ENCODE results near the gene ACE2. TPM values are rescaled to one million over a fixed set of nuclear protein-coding genes. Genes with fewer than 3 reads are reported as not detected.
A peak's percentile ranks its signal among the peaks of the same experiment; 100 is the strongest.
"Not testable (repeated sequence)": the region's sequence is repeated elsewhere in the genome, so short reads cannot be mapped to it uniquely, and the experiment has no call there.

ACE2 gene
- 100 to 1,000 TPM in 2 of 4 donors, 10 to 100 TPM in 2; 42.0 to 389 (median 98.5) TPM for polyA plus RNA-seq
- long read RNA-seq, donor 1, transcript ACE2-201 (18 exons, 3,393 nt), result major isoform, 84 of 279 reads
- long read RNA-seq, donor 1, transcript ACE2-204 (3 exons, 786 nt), result minor isoform, 5 of 279 reads
- long read RNA-seq, donor 1, transcript ACE2-202 (19 exons, 3,507 nt), result minor isoform, 7 of 279 reads
- long read RNA-seq, donor 1, partial matches to known transcripts, result 183 of 279 reads
- long read RNA-seq, donor 1, other reads (novel, unspliced or antisense), result 0 of 279 reads
- long read RNA-seq, donor 2, transcript ACE2-201 (18 exons, 3,393 nt), result major isoform, 20 of 34 reads
- long read RNA-seq, donor 2, partial matches to known transcripts, result 13 of 34 reads
- long read RNA-seq, donor 2, other reads (novel, unspliced or antisense), result 0 of 34 reads
- long read RNA-seq, donor 3, partial matches to known transcripts, result 21 of 23 reads
- long read RNA-seq, donor 3, other reads (novel, unspliced or antisense), result 0 of 23 reads
- long read RNA-seq, donor 4, partial matches to known transcripts, result 0 of 1 reads
- long read RNA-seq, donor 4, other reads (novel, unspliced or antisense), result 0 of 1 reads
- long read RNA-seq, donor 5, partial matches to known transcripts, result 5 of 8 reads
- long read RNA-seq, donor 5, other reads (novel, unspliced or antisense), result 0 of 8 reads
- long read RNA-seq, donor 6, transcript ACE2-201 (18 exons, 3,393 nt), result major isoform, 50 of 115 reads
- long read RNA-seq, donor 6, partial matches to known transcripts, result 64 of 115 reads
- long read RNA-seq, donor 6, other reads (novel, unspliced or antisense), result 0 of 115 reads
- long read RNA-seq, donor 7, result 0 reads
- long read RNA-seq, donor 8, result 0 reads
- long read RNA-seq, donor 9, partial matches to known transcripts, result 8 of 10 reads
- long read RNA-seq, donor 9, other reads (novel, unspliced or antisense), result 0 of 10 reads
- long read RNA-seq, donor 10, transcript ACE2-201 (18 exons, 3,393 nt), result major isoform, 17 of 25 reads
- long read RNA-seq, donor 10, partial matches to known transcripts, result 5 of 25 reads
- long read RNA-seq, donor 10, other reads (novel, unspliced or antisense), result 0 of 25 reads

- H3K9me3 ChIP-seq (ENCODE audit: control insufficient read depth in 2 of 2, insufficient read depth in 1 of 2, low read depth in 1 of 2, low read length in 1 of 2), result no peaks in the 10 kb centered on the region
- DNase-seq (peak; percentile 49 to 64), FAIRE-seq (no peak)
- peak within 1 kb of the TSS in 2 of 3 donors; percentile 55 for H3K4me3 ChIP-seq (ENCODE audit: low read depth in 1 of 3, low read length in 3 of 3)
- WGBS, 3 donors, result 17 to 54% (median 51%) methylated on average over 4 of the region's 4 CpGs
- peak within 1 kb of the TSS; percentile 59 to 93 (median 75) for H3K27ac ChIP-seq (ENCODE audit: low read depth in 1 of 3, low read length in 2 of 3)
- peaks cover 0 to 2% (median 0%) of the 10 kb centered on the region in 3 donors for H3K36me3 ChIP-seq (ENCODE audit: control insufficient read depth in 3 of 3, insufficient read depth in 2 of 3, low read depth in 1 of 3, low read length in 3 of 3)
- peaks cover 0 to 9% (median 0%) of the 10 kb centered on the region in 3 donors for H3K4me1 ChIP-seq (ENCODE audit: control insufficient read depth in 3 of 3, insufficient read depth in 2 of 3, low read depth in 1 of 3, low read length in 2 of 3)
- H3K27me3 ChIP-seq (ENCODE audit: control insufficient read depth in 3 of 3, insufficient read depth in 3 of 3, low read length in 3 of 3), result no peaks in the 10 kb centered on the region
Observed at GRCh38 chrX:15600745-15601144, at the start of gene ACE2. ACE2 (minus strand) TSS chrX:15600960; CDS start chrX:15600911, 49 bp downstream.

GRCh38 chrX:15647510-15647909 lies 46.8 kb upstream of the ACE2 start:
- FAIRE-seq; H3K9me3 ChIP-seq (ENCODE audit: control insufficient read depth in 2 of 2, insufficient read depth in 1 of 2, low read depth in 1 of 2, low read length in 1 of 2); DNase-seq; H3K4me1 ChIP-seq (ENCODE audit: control insufficient read depth in 3 of 3, insufficient read depth in 2 of 3, low read depth in 1 of 3, low read length in 2 of 3); H3K27me3 ChIP-seq (ENCODE audit: control insufficient read depth in 3 of 3, insufficient read depth in 3 of 3, low read length in 3 of 3); H3K27ac ChIP-seq (ENCODE audit: low read depth in 1 of 3, low read length in 2 of 3); H3K4me3 ChIP-seq (ENCODE audit: low read depth in 1 of 3, low read length in 3 of 3); H3K36me3 ChIP-seq (ENCODE audit: control insufficient read depth in 3 of 3, insufficient read depth in 2 of 3, low read depth in 1 of 3, low read length in 3 of 3): not testable (repeated sequence)
- no CpG with 5 or more reads among the region's 5 CpGs for WGBS, 3 donors

GRCh38 chrX:15646543-15646942 lies 45.8 kb upstream of the ACE2 start:
- Histone ChIP-seq H3K27ac (ENCODE audit: low read depth in 1 of 3, low read length in 2 of 3) (no peak overlapping the region), H3K4me1 (ENCODE audit: control insufficient read depth in 3 of 3, insufficient read depth in 2 of 3, low read depth in 1 of 3, low read length in 2 of 3) (no peaks in the 10 kb centered on the region), H3K4me3 (ENCODE audit: low read depth in 1 of 3, low read length in 3 of 3) (no peak overlapping the region), H3K27me3 (ENCODE audit: control insufficient read depth in 3 of 3, insufficient read depth in 3 of 3, low read length in 3 of 3) (no peaks in the 10 kb centered on the region), H3K9me3 (ENCODE audit: control insufficient read depth in 2 of 2, insufficient read depth in 1 of 2, low read depth in 1 of 2, low read length in 1 of 2) (no peaks in the 10 kb centered on the region), H3K36me3 (ENCODE audit: control insufficient read depth in 3 of 3, insufficient read depth in 2 of 3, low read depth in 1 of 3, low read length in 3 of 3) (no peaks in the 10 kb centered on the region)
- DNase-seq (no peak), FAIRE-seq (no peak)
- 95 to 97% (median 96%) methylated on average over 21 to 27 of the region's 27 CpGs for WGBS, 3 donors

- Histone ChIP-seq H3K4me3 (ENCODE audit: low read depth in 1 of 3, low read length in 3 of 3) (no peak overlapping the region), H3K36me3 (ENCODE audit: control insufficient read depth in 3 of 3, insufficient read depth in 2 of 3, low read depth in 1 of 3, low read length in 3 of 3) (no peaks in the 10 kb centered on the region), H3K9me3 (ENCODE audit: control insufficient read depth in 2 of 2, insufficient read depth in 1 of 2, low read depth in 1 of 2, low read length in 1 of 2) (no peaks in the 10 kb centered on the region), H3K27ac (ENCODE audit: low read depth in 1 of 3, low read length in 2 of 3) (no peak overlapping the region), H3K4me1 (ENCODE audit: control insufficient read depth in 3 of 3, insufficient read depth in 2 of 3, low read depth in 1 of 3, low read length in 2 of 3) (no peaks in the 10 kb centered on the region), H3K27me3 (ENCODE audit: control insufficient read depth in 3 of 3, insufficient read depth in 3 of 3, low read length in 3 of 3) (no peaks in the 10 kb centered on the region)
- DNase-seq, result no peak
- 82 to 95% (median 83%) methylated on average over 9 to 15 of the region's 15 CpGs for WGBS, 3 donors
- FAIRE-seq, result no peak
Observed at GRCh38 chrX:15646031-15646430, 45.3 kb upstream of the ACE2 start.

GRCh38 chrX:15645266-15645665 lies 44.5 kb upstream of the ACE2 start:
- WGBS, 3 donors, result 81 to 89% (median 82%) methylated on average over 3 of the region's 3 CpGs
- DNase-seq (peak in 1 of 2 donors; percentile 5), FAIRE-seq (no peak)
- no peaks in the 10 kb centered on the region for H3K36me3 ChIP-seq (ENCODE audit: control insufficient read depth in 3 of 3, insufficient read depth in 2 of 3, low read depth in 1 of 3, low read length in 3 of 3)
- H3K27me3 ChIP-seq (ENCODE audit: control insufficient read depth in 3 of 3, insufficient read depth in 3 of 3, low read length in 3 of 3), result no peaks in the 10 kb centered on the region
- no peaks in the 10 kb centered on the region for H3K9me3 ChIP-seq (ENCODE audit: control insufficient read depth in 2 of 2, insufficient read depth in 1 of 2, low read depth in 1 of 2, low read length in 1 of 2)
- H3K4me1 ChIP-seq (ENCODE audit: control insufficient read depth in 3 of 3, insufficient read depth in 2 of 3, low read depth in 1 of 3, low read length in 2 of 3), result no peaks in the 10 kb centered on the region
- no peak overlapping the region for H3K4me3 ChIP-seq (ENCODE audit: low read depth in 1 of 3, low read length in 3 of 3)
- no peak overlapping the region for H3K27ac ChIP-seq (ENCODE audit: low read depth in 1 of 3, low read length in 2 of 3)

GRCh38 chrX:15644560-15644872 lies 43.8 kb upstream of the ACE2 start:
- DNase-seq, result no peak

GRCh38 chrX:15643786-15644559 lies 43.2 kb upstream of the ACE2 start:
- H3K27me3 ChIP-seq (ENCODE audit: control insufficient read depth in 3 of 3, insufficient read depth in 3 of 3, low read length in 3 of 3), result no peaks in the 10 kb centered on the region
- 78 to 86% (median 84%) methylated on average over 7 of the region's 7 CpGs for WGBS, 3 donors
- no peaks in the 10 kb centered on the region for H3K36me3 ChIP-seq (ENCODE audit: control insufficient read depth in 3 of 3, insufficient read depth in 2 of 3, low read depth in 1 of 3, low read length in 3 of 3)
- H3K9me3 ChIP-seq (ENCODE audit: control insufficient read depth in 2 of 2, insufficient read depth in 1 of 2, low read depth in 1 of 2, low read length in 1 of 2), result no peaks in the 10 kb centered on the region
- no peak overlapping the region for H3K4me3 ChIP-seq (ENCODE audit: low read depth in 1 of 3, low read length in 3 of 3)
- FAIRE-seq (no peak), DNase-seq (no peak)
- no peaks in the 10 kb centered on the region for H3K4me1 ChIP-seq (ENCODE audit: control insufficient read depth in 3 of 3, insufficient read depth in 2 of 3, low read depth in 1 of 3, low read length in 2 of 3)
- H3K27ac ChIP-seq (ENCODE audit: low read depth in 1 of 3, low read length in 2 of 3), result no peak overlapping the region

More at GRCh38 chrX:15644560-15644872, 43.8 kb upstream of the ACE2 start:
- Histone ChIP-seq H3K36me3 (ENCODE audit: control insufficient read depth in 3 of 3, insufficient read depth in 2 of 3, low read depth in 1 of 3, low read length in 3 of 3) (no peaks in the 10 kb centered on the region), H3K9me3 (ENCODE audit: control insufficient read depth in 2 of 2, insufficient read depth in 1 of 2, low read depth in 1 of 2, low read length in 1 of 2) (no peaks in the 10 kb centered on the region), H3K4me3 (ENCODE audit: low read depth in 1 of 3, low read length in 3 of 3) (no peak overlapping the region), H3K27ac (ENCODE audit: low read depth in 1 of 3, low read length in 2 of 3) (no peak overlapping the region), H3K27me3 (ENCODE audit: control insufficient read depth in 3 of 3, insufficient read depth in 3 of 3, low read length in 3 of 3) (no peaks in the 10 kb centered on the region), H3K4me1 (ENCODE audit: control insufficient read depth in 3 of 3, insufficient read depth in 2 of 3, low read depth in 1 of 3, low read length in 2 of 3) (no peaks in the 10 kb centered on the region)
- no peak for FAIRE-seq
- WGBS, 3 donors, result 94 to 100% (median 96%) methylated on average over 1 of the region's 1 CpG

- Histone ChIP-seq H3K36me3 (ENCODE audit: control insufficient read depth in 3 of 3, insufficient read depth in 2 of 3, low read depth in 1 of 3, low read length in 3 of 3) (no peaks in the 10 kb centered on the region), H3K9me3 (ENCODE audit: control insufficient read depth in 2 of 2, insufficient read depth in 1 of 2, low read depth in 1 of 2, low read length in 1 of 2) (no peaks in the 10 kb centered on the region), H3K27me3 (ENCODE audit: control insufficient read depth in 3 of 3, insufficient read depth in 3 of 3, low read length in 3 of 3) (no peaks in the 10 kb centered on the region), H3K4me3 (ENCODE audit: low read depth in 1 of 3, low read length in 3 of 3) (no peak overlapping the region), H3K4me1 (ENCODE audit: control insufficient read depth in 3 of 3, insufficient read depth in 2 of 3, low read depth in 1 of 3, low read length in 2 of 3) (no peaks in the 10 kb centered on the region), H3K27ac (ENCODE audit: low read depth in 1 of 3, low read length in 2 of 3) (peak overlapping the region in 1 of 3 donors; percentile 51)
- no peak for FAIRE-seq
- peak; percentile 26 to 65 for DNase-seq
Observed at GRCh38 chrX:15631637-15632036, 30.9 kb upstream of the ACE2 start.

All from small intestine (tissue), 16 donors.